Neural cell (in vitro differentiated cells): Measurements from ENCODE around the gene PRR23C. TPM values are rescaled to one million over a fixed set of nuclear protein-coding genes. Genes with fewer than 3 reads are reported as not detected.

ENCODE experiments used
- H2AFZ ChIP-seq: fragments of 200-600, 300-800 bp; sonication (generic), shearing (Covaris generic); 2 replicates; pipeline ENCODE4 v1.6.0; 2014; ENCODE audit warnings: low read depth, mild to moderate bottlenecking, antibody characterized with exemption, low read length, moderate library complexity
- H3F3A ChIP-seq: fragments of 200-600 bp; shearing (Covaris generic); 2 replicates; pipeline ENCODE4 v1.6.1; 2016; ENCODE audit warnings: mild to moderate bottlenecking, moderate library complexity, mixed read lengths, antibody characterized with exemption, low read length; ENCODE audit not compliant: insufficient read depth, poor library complexity, severe bottlenecking
- H3K27ac ChIP-seq: fragments of 200-600, 300-800 bp; sonication (generic), shearing (Covaris generic); 2 replicates; pipeline ENCODE4 v1.5.1; 2014; ENCODE audit warnings: mild to moderate bottlenecking, low read length, moderate library complexity
- H3K27me3 ChIP-seq: fragments of 300-800, 200-600 bp; sonication (generic), shearing (Covaris generic); 2 replicates; pipeline ENCODE4 v1.6.0; 2014; ENCODE audit warnings: mild to moderate bottlenecking, low read depth, low read length, moderate library complexity; ENCODE audit not compliant: insufficient read depth
- H3K36me3 ChIP-seq: fragments of 300-800, 200-600 bp; sonication (generic), shearing (Covaris generic); 2 replicates; pipeline ENCODE4 v1.5.1; 2014; ENCODE audit warnings: mild to moderate bottlenecking, antibody characterized with exemption, low read length, moderate library complexity; ENCODE audit not compliant: insufficient read depth
- H3K4me2 ChIP-seq: fragments of 300-800, 200-600 bp; sonication (generic), shearing (Covaris generic); 2 replicates; pipeline ENCODE4 v1.6.0; 2014; ENCODE audit warnings: mild to moderate bottlenecking, low read length
- H3K4me3 ChIP-seq: fragments of 300-800, 200-600 bp; sonication (generic), shearing (Covaris generic); 2 replicates; pipeline ENCODE4 v1.5.1; 2014; ENCODE audit warnings: mild to moderate bottlenecking, low read length, moderate library complexity
- H3K79me2 ChIP-seq: fragments of 200-600 bp; shearing (Covaris generic); replicated peaks from 2 replicates; pipeline ENCODE4 v1.6.0; 2014; ENCODE audit warnings: mild to moderate bottlenecking, low read length, moderate library complexity; ENCODE audit not compliant: insufficient read depth
- H3K9ac ChIP-seq: fragments of 300-800, 200-600 bp; sonication (generic), shearing (Covaris generic); 2 replicates; pipeline ENCODE4 v1.6.1; 2016; ENCODE audit warnings: mild to moderate bottlenecking, low read length, mixed read lengths
- H3K9me2 ChIP-seq: fragments of 200-600 bp; shearing (Covaris generic); 2 replicates; pipeline ENCODE4 v1.6.1; 2016; ENCODE audit warnings: mild to moderate bottlenecking, low read length, mixed read lengths; ENCODE audit not compliant: insufficient read depth
- H3K9me3 ChIP-seq: fragments of 200-600, 300-800 bp; sonication (generic), shearing (Covaris generic); 2 replicates; pipeline ENCODE4 v1.6.1; 2016; ENCODE audit warnings: mild to moderate bottlenecking, mixed run types, low read length, moderate library complexity, mixed read lengths
- H4K20me1 ChIP-seq: fragments of 200-600 bp; shearing (Covaris generic); 2 replicates; pipeline ENCODE4 v1.6.1; 2016; ENCODE audit warnings: mild to moderate bottlenecking, mixed run types; ENCODE audit not compliant: insufficient read depth
- CTCF ChIP-seq: fragments of 450-650 bp; IDR thresholded peaks from 2 replicates; pipeline ENCODE4 v1.5.1; 2014; ENCODE audit warnings: antibody characterized with exemption, mild to moderate bottlenecking, moderate library complexity; ENCODE audit not compliant: poor library complexity, severe bottlenecking
- EP300 ChIP-seq: fragments of 450-650 bp; conservative IDR thresholded peaks from 2 replicates; pipeline ENCODE4 v1.6.1; 2014; ENCODE audit warnings: antibody characterized with exemption, mild to moderate bottlenecking, moderate library complexity; ENCODE audit not compliant: poor library complexity, severe bottlenecking
- EZH2 ChIP-seq: fragments of 200-600, 300-800 bp; shearing (Covaris generic), sonication (generic); IDR thresholded peaks from 2 replicates; pipeline ENCODE4 v1.6.1; 2014; ENCODE audit warnings: antibody characterized with exemption, low read length, borderline replicate concordance, mild to moderate bottlenecking; ENCODE audit not compliant: insufficient read depth, poor library complexity, severe bottlenecking
- MXI1 ChIP-seq: fragments of 450-650 bp; conservative IDR thresholded peaks from 2 replicates; pipeline ENCODE4 v1.6.1; 2014; ENCODE audit warnings: antibody characterized with exemption, mild to moderate bottlenecking; ENCODE audit not compliant: poor library complexity, severe bottlenecking
- POLR2AphosphoS5 ChIP-seq: IDR thresholded peaks from 2 replicates; pipeline ENCODE4 v1.6.1; 2012
- RAD21 ChIP-seq: fragments of 450-650 bp; conservative IDR thresholded peaks from 2 replicates; pipeline ENCODE4 v1.6.1; 2014; ENCODE audit warnings: antibody characterized with exemption, mild to moderate bottlenecking, moderate library complexity
- REST ChIP-seq: IDR thresholded peaks from 2 replicates; pipeline ENCODE4 v1.6.1; 2012; ENCODE audit warnings: borderline replicate concordance
- SMC3 ChIP-seq: fragments of 450-650 bp; conservative IDR thresholded peaks from 2 replicates; pipeline ENCODE4 v1.6.1; 2014; ENCODE audit warnings: antibody characterized with exemption, mild to moderate bottlenecking, moderate library complexity; ENCODE audit not compliant: poor library complexity
- TAF1 ChIP-seq: IDR thresholded peaks from 2 replicates; pipeline ENCODE4 v1.6.1; 2012; ENCODE audit warnings: low read depth
- polyA plus RNA-seq: library from polyadenylated mRNA; depleted of rRNA; stranded (reverse); fragments of >200 nt; gene quantifications from 2 replicates; pipeline ENCODE4 v1.2.3, GENCODE V29; 2014

Gene PRR23C
- polyA plus RNA-seq, 1 donor from 2014 or later = not detected

GRCh38 chr3:139088462-139089324, 44.0 kb upstream of the PRR23C start:
- H3K36me3 ChIP-seq = no peaks in the 10 kb centered on the region
- H3K9me3 ChIP-seq = no peaks in the 10 kb centered on the region
- H3K27me3 ChIP-seq = no peaks in the 10 kb centered on the region
- H3F3A ChIP-seq = no peaks in the 10 kb centered on the region
- H3K27ac ChIP-seq = no peak overlapping the region
- no peaks in the 10 kb centered on the region for H3K79me2 ChIP-seq
- no peak for TF ChIP-seq REST
- no peak for TF ChIP-seq POLR2AphosphoS5
- TF ChIP-seq CTCF = no peak
- TF ChIP-seq EZH2 = no peak
- TF ChIP-seq MXI1 = no peak
- TF ChIP-seq EP300 = no peak
- TF ChIP-seq TAF1 = no peak
- TF ChIP-seq RAD21 = no peak
- TF ChIP-seq SMC3 = no peak
- no peak overlapping the region for H3K4me3 ChIP-seq
- no peak overlapping the region for H3K9ac ChIP-seq
- no peak overlapping the region for H3K4me2 ChIP-seq
- H3K9me2 ChIP-seq = no peaks in the 10 kb centered on the region
- H4K20me1 ChIP-seq = no peaks in the 10 kb centered on the region
- no peak overlapping the region for H2AFZ ChIP-seq

- no peaks in the 10 kb centered on the region for H3K36me3 ChIP-seq
- H2AFZ ChIP-seq = no peak overlapping the region
- no peak for TF ChIP-seq REST
- no peak for TF ChIP-seq TAF1
- TF ChIP-seq CTCF = no peak
- no peak for TF ChIP-seq MXI1
- no peak overlapping the region for H3K4me3 ChIP-seq
- H4K20me1 ChIP-seq = no peaks in the 10 kb centered on the region
- no peaks in the 10 kb centered on the region for H3F3A ChIP-seq
- no peak overlapping the region for H3K9ac ChIP-seq
- H3K9me3 ChIP-seq = no peaks in the 10 kb centered on the region
- H3K27me3 ChIP-seq = no peaks in the 10 kb centered on the region
- H3K9me2 ChIP-seq = no peaks in the 10 kb centered on the region
- no peaks in the 10 kb centered on the region for H3K79me2 ChIP-seq
- no peak overlapping the region for H3K4me2 ChIP-seq
- no peak overlapping the region for H3K27ac ChIP-seq
Measured at GRCh38 chr3:139087621-139088020, 42.9 kb upstream of the PRR23C start.
